SK-N-SH treated with all-trans-retinoic acid at 6 μM for 48 hours (cell line): ENCODE measurements around the gene EIF3A.

ENCODE experiments used
- ATAC-seq: fragments of 200-7000 bp; cut with Tn5 transposase; 3 replicates; pipeline ENCODE4 v1.9.1; 2020; ENCODE audit warnings: mild to moderate bottlenecking, moderate library complexity
- BACH2 ChIP-seq: fragments of 250-450 bp; sonication (Bioruptor Pico); IDR thresholded peaks from 2 replicates; pipeline ENCODE4 v1.9.0; 2021; ENCODE audit warnings: mild to moderate bottlenecking, borderline replicate concordance
- CREB5 ChIP-seq: fragments of 250-450 bp; sonication (Bioruptor Pico); IDR thresholded peaks from 2 replicates; pipeline ENCODE4 v1.5.1; 2020; ENCODE audit warnings: low read depth, mild to moderate bottlenecking, moderate library complexity
- CSDC2 ChIP-seq: fragments of 250-450 bp; sonication (Bioruptor Pico); IDR thresholded peaks from 2 replicates; pipeline ENCODE4 v1.5.0; 2020; ENCODE audit warnings: mild to moderate bottlenecking, moderate library complexity
- CSRNP3 ChIP-seq: fragments of 250-450 bp; sonication (Bioruptor Pico); IDR thresholded peaks from 2 replicates; pipeline ENCODE4 v1.5.1; 2021; ENCODE audit warnings: mild to moderate bottlenecking, moderate library complexity
- ESRRG ChIP-seq: fragments of 250-450 bp; sonication (Bioruptor Pico); IDR thresholded peaks from 2 replicates; pipeline ENCODE4 v1.6.1; 2021; ENCODE audit warnings: mild to moderate bottlenecking
- GLIS3 ChIP-seq: fragments of 250-450 bp; sonication (Bioruptor Pico); IDR thresholded peaks from 2 replicates; pipeline ENCODE4 v1.5.0; 2020; ENCODE audit warnings: mild to moderate bottlenecking, moderate library complexity
- ISL1 ChIP-seq: fragments of 250-450 bp; sonication (Bioruptor Pico); IDR thresholded peaks from 2 replicates; pipeline ENCODE4 v2.1.2; 2022; ENCODE audit warnings: mild to moderate bottlenecking, moderate library complexity
- PATZ1 ChIP-seq: fragments of 250-450 bp; sonication (Bioruptor Pico); IDR thresholded peaks from 2 replicates; pipeline ENCODE4 v1.8.0; 2020; ENCODE audit warnings: mild to moderate bottlenecking, moderate library complexity, borderline replicate concordance
- POU6F1 ChIP-seq: fragments of 250-450 bp; sonication (Bioruptor Pico); IDR thresholded peaks from 2 replicates; pipeline ENCODE4 v1.8.0; 2021; ENCODE audit warnings: low read depth, mild to moderate bottlenecking, moderate library complexity, borderline replicate concordance
- PPARA ChIP-seq: fragments of 250-450 bp; sonication (Bioruptor Pico); IDR thresholded peaks from 2 replicates; pipeline ENCODE4 v1.5.0; 2020; ENCODE audit warnings: mild to moderate bottlenecking, borderline replicate concordance
- RARB ChIP-seq: fragments of 250-450 bp; sonication (Bioruptor Pico); IDR thresholded peaks from 2 replicates; pipeline ENCODE4 v1.8.0; 2021; ENCODE audit warnings: mild to moderate bottlenecking, moderate library complexity
- SNAI2 ChIP-seq: fragments of 250-450 bp; sonication (Bioruptor Pico); IDR thresholded peaks from 2 replicates; pipeline ENCODE4 v1.5.0; 2020; ENCODE audit warnings: mild to moderate bottlenecking, moderate library complexity
- TCF4 ChIP-seq: fragments of 250-450 bp; sonication (Bioruptor Pico); IDR thresholded peaks from 2 replicates; pipeline ENCODE4 v1.8.0; 2021; ENCODE audit warnings: mild to moderate bottlenecking, moderate library complexity, borderline replicate concordance
- TOX ChIP-seq: fragments of 250-450 bp; sonication (Bioruptor Pico); IDR thresholded peaks from 2 replicates; pipeline ENCODE4 v1.8.0; 2021; ENCODE audit warnings: mild to moderate bottlenecking, moderate library complexity, borderline replicate concordance
- TSHZ2 ChIP-seq: fragments of 250-450 bp; sonication (Bioruptor Pico); IDR thresholded peaks from 2 replicates; pipeline ENCODE4 v1.5.0; 2020; ENCODE audit warnings: mild to moderate bottlenecking, moderate library complexity
- ZC3H10 ChIP-seq: fragments of 250-450 bp; sonication (Bioruptor Pico); IDR thresholded peaks from 2 replicates; pipeline ENCODE4 v1.5.1; 2021; ENCODE audit warnings: mild to moderate bottlenecking, moderate library complexity
- ZFP3 ChIP-seq: fragments of 250-450 bp; sonication (Bioruptor Pico); IDR thresholded peaks from 2 replicates; pipeline ENCODE4 v1.5.0; 2020; ENCODE audit warnings: mild to moderate bottlenecking, moderate library complexity
- ZFP30 ChIP-seq: fragments of 450-650 bp; formaldehyde crosslinking; IDR thresholded peaks from 2 replicates; pipeline ENCODE4 v1.5.0; 2022; ENCODE audit warnings: mild to moderate bottlenecking, moderate library complexity
- ZNF565 ChIP-seq: fragments of 450-650 bp; formaldehyde crosslinking; conservative IDR thresholded peaks from 2 replicates; pipeline ENCODE4 v1.5.0; 2020; ENCODE audit warnings: low read depth, mild to moderate bottlenecking, moderate library complexity

Gene EIF3A

GRCh38 chr10:119058010-119058409 lies 22.6 kb downstream of the EIF3A start:
- ATAC-seq: no peak
- TF ChIP-seq ZC3H10: no peak
- no peak for TF ChIP-seq TSHZ2 (CRISPR knock-in tag)
- TF ChIP-seq GLIS3: no peak
- TF ChIP-seq PPARA (CRISPR knock-in tag): no peak
- no peak for TF ChIP-seq RARB (CRISPR knock-in tag)
- no peak for TF ChIP-seq ESRRG (CRISPR knock-in tag)
- TF ChIP-seq PATZ1 (CRISPR knock-in tag): no peak
- TF ChIP-seq CSDC2 (CRISPR knock-in tag): no peak
- TF ChIP-seq ZFP3 (CRISPR knock-in tag): no peak
- no peak for TF ChIP-seq TCF4

- ATAC-seq: no peak
- TF ChIP-seq ESRRG (CRISPR knock-in tag) (no peak), GLIS3 (no peak), ISL1 (CRISPR knock-in tag) (no peak)
Observed at GRCh38 chr10:119055472-119055871, 25.1 kb downstream of the EIF3A start.

GRCh38 chr10:119051775-119052174 lies 28.8 kb downstream of the EIF3A start:
- TF ChIP-seq SNAI2: no peak
- TF ChIP-seq PATZ1 (CRISPR knock-in tag): no peak
- no peak for TF ChIP-seq ESRRG (CRISPR knock-in tag)
- ATAC-seq: no peak

GRCh38 chr10:119049777-119050176 lies 30.8 kb downstream of the EIF3A start:
- TF ChIP-seq ISL1 (CRISPR knock-in tag): no peak
- no peak for TF ChIP-seq PATZ1 (CRISPR knock-in tag)
- no peak for TF ChIP-seq ZNF565 (CRISPR knock-in tag)
- no peak for TF ChIP-seq RARB (CRISPR knock-in tag)
- no peak for TF ChIP-seq POU6F1
- TF ChIP-seq PPARA (CRISPR knock-in tag): no peak
- no peak for TF ChIP-seq ZFP30 (CRISPR knock-in tag)
- TF ChIP-seq CSRNP3: no peak
- TF ChIP-seq TOX (CRISPR knock-in tag): no peak
- TF ChIP-seq GLIS3: no peak
- no peak for TF ChIP-seq CSDC2 (CRISPR knock-in tag)
- TF ChIP-seq BACH2 (CRISPR knock-in tag): no peak
- TF ChIP-seq ESRRG (CRISPR knock-in tag): no peak
- TF ChIP-seq CREB5: no peak
- ATAC-seq: no peak
